OCI-LY7 (cell line): ENCODE data around the gene TBC1D8. TPM values are rescaled to one million over a fixed set of nuclear protein-coding genes. Genes with fewer than 3 reads are reported as not detected.

Experiments used
- BruUV-seq: library from RNA; stranded (reverse); fragments of 400-500 nt; replicated peaks from 2 replicates; lab custom pipeline; 2021; lab: Mats Ljungman, UMichigan
- CTCF ChIA-PET: fragments of 300-600 bp; sonication (Branson Sonifier 250); formaldehyde crosslinking; loops from one replicate; lab custom pipeline; 2022; ENCODE audit warnings: antibody characterized with exemption; ENCODE audit not compliant: unreplicated experiment; lab: Charles Lee
- POLR2A ChIA-PET: fragments of 300-600 bp; sonication (Branson Sonifier 250); formaldehyde crosslinking; loops from one replicate; lab custom pipeline; 2022; ENCODE audit warnings: antibody characterized with exemption; lab: Charles Lee
- DNase-seq: peaks from one replicate; pipeline ENCODE4 v3.0.0-alpha.2; 2015; ENCODE audit warnings: low spot score
- H2AFZ ChIP-seq: fragments of 200-600 bp; sonication (generic), shearing (Covaris generic); 2 replicates; pipeline ENCODE4 v1.6.1; 2014; ENCODE audit warnings: mild to moderate bottlenecking, antibody characterized with exemption, low read length, moderate library complexity
- H3K27ac ChIP-seq: fragments of 200-600 bp; sonication (generic); 2 replicates; pipeline ENCODE4 v1.5.1; 2014; ENCODE audit warnings: mixed run types, low read depth, mild to moderate bottlenecking, moderate library complexity, low read length, inconsistent platforms; ENCODE audit not compliant: poor library complexity, severe bottlenecking
- H3K36me3 ChIP-seq: fragments of 200-600 bp; sonication (generic); 2 replicates; pipeline ENCODE4 v1.6.1; 2014; ENCODE audit warnings: mild to moderate bottlenecking, antibody characterized with exemption, low read length, moderate library complexity, mixed read lengths; ENCODE audit not compliant: insufficient read depth
- H3K4me1 ChIP-seq: fragments of 200-600 bp; sonication (generic); 2 replicates; pipeline ENCODE4 v1.5.1; 2014; ENCODE audit warnings: mild to moderate bottlenecking, low read length; ENCODE audit not compliant: insufficient read depth, poor library complexity, severe bottlenecking
- H3K4me2 ChIP-seq: fragments of 200-600 bp; sonication (generic); 2 replicates; pipeline ENCODE4 v1.6.1; 2014; ENCODE audit warnings: mild to moderate bottlenecking, low read length
- H3K4me3 ChIP-seq: fragments of 200-600 bp; sonication (generic); 2 replicates; pipeline ENCODE4 v1.5.1; 2014; ENCODE audit warnings: mild to moderate bottlenecking, low read depth, low read length; ENCODE audit not compliant: poor library complexity, severe bottlenecking
- H3K79me2 ChIP-seq: fragments of 200-600 bp; sonication (generic); 2 replicates; pipeline ENCODE4 v1.6.1; 2016; ENCODE audit warnings: low read depth, mild to moderate bottlenecking, low read length, moderate library complexity, mixed read lengths; ENCODE audit not compliant: insufficient read depth
- H3K9me2 ChIP-seq: fragments of 200-600 bp; sonication (generic); 2 replicates; pipeline ENCODE4 v1.6.1; 2016; ENCODE audit warnings: mild to moderate bottlenecking, low read length, mixed read lengths; ENCODE audit not compliant: insufficient read depth
- H3K9me3 ChIP-seq: fragments of 200-600 bp; sonication (generic); 2 replicates; pipeline ENCODE4 v1.6.1; 2014; ENCODE audit warnings: mild to moderate bottlenecking, mixed run types, low read length, mixed read lengths
- H4K20me1 ChIP-seq: fragments of 200-600 bp; sonication (generic); 2 replicates; pipeline ENCODE4 v1.6.1; 2014; ENCODE audit warnings: mild to moderate bottlenecking, antibody characterized with exemption, low read length, moderate library complexity, mixed read lengths; ENCODE audit not compliant: insufficient read depth
- CTCF ChIP-seq: fragments of 200-600 bp; sonication (generic); conservative IDR thresholded peaks from 2 replicates; pipeline ENCODE4 v1.5.1; 2014; ENCODE audit warnings: mild to moderate bottlenecking, antibody characterized with exemption, low read length, moderate library complexity, mixed read lengths
- EZH2phosphoT487 ChIP-seq: fragments of 200-600 bp; sonication (generic); IDR thresholded peaks from 2 replicates; pipeline ENCODE4 v1.6.1; 2018; ENCODE audit warnings: low read depth, borderline replicate concordance, mild to moderate bottlenecking, mixed run types, antibody characterized with exemption, low read length, moderate library complexity, mixed read lengths
- intact Hi-C: fragments of 100-400 bp; cut with micrococcal nuclease; formaldehyde crosslinking; loops from one replicate; pipeline ENCODE4 v1.10.0; 2022; ENCODE audit not compliant: unreplicated experiment
- total RNA-seq, 2 experiments: library from RNA; depleted of rRNA in 1 of 2; stranded (reverse); fragments of >200 nt in 1 of 2; shearing (Covaris generic) in 1 of 2; gene quantifications; 2 replicates each; pipeline ENCODE4 v1.2.3, GENCODE V29; 2014 to 2022

TBC1D8 gene
- total RNA-seq, 2 experiments from 2014 or later = 0.22 to 0.49 TPM

- no TSS peak for BruUV-seq
- no peak for TF ChIP-seq EZH2phosphoT487
- no peak for TF ChIP-seq CTCF
- Histone ChIP-seq H3K79me2 (no peaks in the 10 kb centered on the region), H3K9me2 (no peaks in the 10 kb centered on the region), H3K4me1 (no peaks in the 10 kb centered on the region), H3K4me3 (no peak overlapping the region), H4K20me1 (no peaks in the 10 kb centered on the region), H3K36me3 (peaks cover 5% of the 10 kb centered on the region; the same call in 1 of the 2 replicates), H3K4me2 (no peak overlapping the region), H3K9me3 (no peaks in the 10 kb centered on the region), H2AFZ (no peak overlapping the region), H3K27ac (no peak overlapping the region)
- POLR2A ChIA-PET = interaction anchor here (0.7 kb wide), 1 partner anchor 1289 kb away, joined by 3 read pairs; no protein-coding TSS in a partner anchor
- DNase-seq = no peak
- intact Hi-C loops = no loop called here
- CTCF ChIA-PET = no interaction called here
These were observed 124.9 kb downstream of the TBC1D8 start for GRCh38 chr2:101026253-101026701.

GRCh38 chr2:101025561-101025960, 125.6 kb downstream of the TBC1D8 start:
- DNase-seq = no peak
- intact Hi-C loops = no loop called here
- CTCF ChIA-PET = no interaction called here
- H3K9me3 ChIP-seq = no peaks in the 10 kb centered on the region
- H3K9me2 ChIP-seq = no peaks in the 10 kb centered on the region
- H2AFZ ChIP-seq = no peak overlapping the region
- H3K4me2 ChIP-seq = no peak overlapping the region
- BruUV-seq = no TSS peak
- TF ChIP-seq EZH2phosphoT487 (no peak), CTCF (no peak)
- no peak overlapping the region for H3K27ac ChIP-seq
- no peaks in the 10 kb centered on the region for H3K4me1 ChIP-seq
- POLR2A ChIA-PET = interaction anchor here (1.0 kb wide), 1 partner anchor 12 kb away, joined by 3 read pairs; no protein-coding TSS in a partner anchor
- H3K4me3 ChIP-seq = no peak overlapping the region
- H3K36me3 ChIP-seq = peaks cover 5% of the 10 kb centered on the region; the same call in 1 of the 2 replicates
- H3K79me2 ChIP-seq = no peaks in the 10 kb centered on the region
- no peaks in the 10 kb centered on the region for H4K20me1 ChIP-seq

- no peak overlapping the region for H3K4me3 ChIP-seq
- no peak for DNase-seq
- no peaks in the 10 kb centered on the region for H3K9me3 ChIP-seq
- H3K4me1 ChIP-seq = no peaks in the 10 kb centered on the region
- no peak overlapping the region for H3K4me2 ChIP-seq
- H3K27ac ChIP-seq = no peak overlapping the region
- no peaks in the 10 kb centered on the region for H3K79me2 ChIP-seq
- peaks cover 19% of the 10 kb centered on the region for H3K36me3 ChIP-seq
- H4K20me1 ChIP-seq = no peaks in the 10 kb centered on the region
- POLR2A ChIA-PET = no interaction called here
- intact Hi-C loops = no loop called here
- no peak overlapping the region for H2AFZ ChIP-seq
- BruUV-seq = no TSS peak
- TF ChIP-seq EZH2phosphoT487 (no peak), CTCF (no peak)
- H3K9me2 ChIP-seq = no peaks in the 10 kb centered on the region
- CTCF ChIA-PET = no interaction called here
These were observed 127.7 kb downstream of the TBC1D8 start for GRCh38 chr2:101023327-101024107.
